Ovary (tissue), 9 donors: ENCODE measurements around the gene CDKAL1. TPM values are rescaled to one million over a fixed set of nuclear protein-coding genes. Genes with fewer than 3 reads are reported as not detected.

ENCODE experiments used
- DNase-seq, 5 donors: peaks; one replicate each; pipeline ENCODE4 v3.0.0-alpha.2; 2019 to 2020
- H3K27ac ChIP-seq, 2 donors: fragments of 200-600 bp; one replicate each; pipeline versions ENCODE4 v1.5.1 to v1.8.0; 2019 to 2022
- H3K27me3 ChIP-seq: fragments of 200-600 bp; one replicate; pipeline ENCODE4 v1.8.0; 2022
- H3K36me3 ChIP-seq: fragments of 200-600 bp; sonication (generic); one replicate; pipeline ENCODE4 v1.5.1; 2019
- H3K4me1 ChIP-seq: one replicate; pipeline ENCODE4 v1.8.1; 2013; ENCODE audit warnings: mild to moderate bottlenecking, moderate library complexity; ENCODE audit not compliant: insufficient read depth
- H3K4me3 ChIP-seq: fragments of 200-600 bp; sonication (generic); one replicate; pipeline ENCODE4 v1.5.1; 2017
- H3K9me3 ChIP-seq, 2 donors: fragments of 200-600 bp in 1 of 2; sonication (generic) in 1 of 2; one replicate each; pipeline versions ENCODE4 v1.5.1 to v1.8.1; 2013 to 2019; ENCODE audit warnings: mild to moderate bottlenecking in 1 of 2, moderate library complexity in 1 of 2
- EP300 ChIP-seq: sonication (generic); formaldehyde crosslinking; IDR thresholded peaks from one replicate; pipeline ENCODE4 v1.6.1; 2017; ENCODE audit warnings: antibody characterized with exemption
- POLR2A ChIP-seq: fragments of 450-650 bp; IDR thresholded peaks from one replicate; pipeline ENCODE4 v1.6.1; 2017; ENCODE audit warnings: antibody characterized with exemption, mild to moderate bottlenecking, moderate library complexity
- WGBS, 3 donors: extraction: QIAGEN DNeasy Blood & Tissue Kit in 1 of 3; methylation state at CpG; one replicate each; pipeline versions ENCODE4 v1.1.5 to v1.1.7; 2013 to 2017; 5-methylcytosine and 5-hydroxymethylcytosine counted together
- intact Hi-C, 4 donors: fragments of 100-400 bp; cut with DNase I; formaldehyde crosslinking; loops; one replicate each; pipeline versions ENCODE4 v1.11.0 to v1.15.1; 2022 to 2023
- polyA plus RNA-seq, 2 donors: library from polyadenylated mRNA; stranded (reverse); fragments of 200-250 nt in 1 of 2; fragments of 350-450 nt in 1 of 2; fragmentation: Illumina TruSeq in 1 of 2; extraction: RNeasy Lipid Tissue Mini Kit (QIAGEN cat#74804) in 1 of 2; gene quantifications; one replicate each; pipeline ENCODE4 v1.2.3, GENCODE V29; 2013 to 2014
- total RNA-seq, 7 donors: library from RNA; depleted of rRNA in 2 of 7; stranded (reverse); fragments of >200 nt in 2 of 7; fragmentation: NEBNext Ultra II Directional in 3 of 7; extraction: Animal tissue kit (Norgen Biotek cat#: 25700) in 3 of 7; gene quantifications; one replicate each; pipeline versions ENCODE4 v1.1.0 to v1.2.4, GENCODE V29; 2016 to 2023
- TF ChIP-seq, protein P1 (sequence below), 3 donors: fragments of 450-650 bp in 2 of 3; fragments of 200-600 bp in 1 of 3; IDR thresholded peaks; one replicate each; pipeline versions ENCODE4 v1.5.1 to v1.8.0; 2016 to 2022; ENCODE audit warnings: antibody characterized with exemption in 3 of 3, mild to moderate bottlenecking in 1 of 3
- donor health status: DM: no; HTN: no; CAD: no; lungs with moderate emphysema.
- donor health status: DM: no; HTN: no; CAD: no.
- donor health status: Bipolar disorder and iron deficiency.
- donor health status: DM: yes; HTN: yes; CAD: no.
- donor health status: DM: no; HTN: no; CAD: no.
- donor health status: DM: yes; HTN: yes; CAD: no.

CDKAL1 gene
- total and polyA plus RNA-seq, 9 donors, result 6.8 to 21.3 (median 18.9) TPM

DNA sequence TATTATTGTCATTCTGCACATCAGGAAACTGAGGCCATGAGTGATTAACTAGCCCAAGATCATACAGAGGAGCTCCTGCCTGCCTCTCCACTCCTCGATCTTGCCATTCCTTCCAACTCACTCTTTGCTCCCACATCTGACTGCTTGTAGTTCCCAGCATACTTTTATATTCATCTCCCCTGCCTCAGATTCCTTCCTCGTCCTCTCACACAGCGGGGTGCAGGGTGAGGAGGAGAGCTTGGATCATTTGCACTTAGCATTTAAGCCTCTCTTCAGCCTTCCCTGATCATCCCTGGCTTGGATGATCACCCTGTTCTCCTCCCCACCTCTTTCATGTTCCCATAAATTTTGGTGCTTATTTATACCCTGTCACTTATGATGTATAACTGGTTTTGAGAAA lies 544.2 kb downstream of the CDKAL1 start:
- H3K4me1 ChIP-seq, result peaks cover 6% of the 10 kb centered on the region
- no peak for DNase-seq
- H3K27me3 ChIP-seq, result no peaks in the 10 kb centered on the region
- 93 to 94% (median 93%) methylated on average over 3 of the region's 3 CpGs for WGBS, 3 donors
- H3K27ac ChIP-seq, result no peak overlapping the region
- H3K4me3 ChIP-seq, result no peak overlapping the region
- intact Hi-C loops, result no loop called here
- H3K9me3 ChIP-seq, result no peaks in the 10 kb centered on the region
- TF ChIP-seq EP300 (no peak), POLR2A (no peak)
- TF ChIP-seq, protein P1, sequence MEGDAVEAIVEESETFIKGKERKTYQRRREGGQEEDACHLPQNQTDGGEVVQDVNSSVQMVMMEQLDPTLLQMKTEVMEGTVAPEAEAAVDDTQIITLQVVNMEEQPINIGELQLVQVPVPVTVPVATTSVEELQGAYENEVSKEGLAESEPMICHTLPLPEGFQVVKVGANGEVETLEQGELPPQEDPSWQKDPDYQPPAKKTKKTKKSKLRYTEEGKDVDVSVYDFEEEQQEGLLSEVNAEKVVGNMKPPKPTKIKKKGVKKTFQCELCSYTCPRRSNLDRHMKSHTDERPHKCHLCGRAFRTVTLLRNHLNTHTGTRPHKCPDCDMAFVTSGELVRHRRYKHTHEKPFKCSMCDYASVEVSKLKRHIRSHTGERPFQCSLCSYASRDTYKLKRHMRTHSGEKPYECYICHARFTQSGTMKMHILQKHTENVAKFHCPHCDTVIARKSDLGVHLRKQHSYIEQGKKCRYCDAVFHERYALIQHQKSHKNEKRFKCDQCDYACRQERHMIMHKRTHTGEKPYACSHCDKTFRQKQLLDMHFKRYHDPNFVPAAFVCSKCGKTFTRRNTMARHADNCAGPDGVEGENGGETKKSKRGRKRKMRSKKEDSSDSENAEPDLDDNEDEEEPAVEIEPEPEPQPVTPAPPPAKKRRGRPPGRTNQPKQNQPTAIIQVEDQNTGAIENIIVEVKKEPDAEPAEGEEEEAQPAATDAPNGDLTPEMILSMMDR (IDR thresholded peaks at IDR 0.05), result no peak
- no peaks in the 10 kb centered on the region for H3K36me3 ChIP-seq

- intact Hi-C loops, result no loop called here
These were observed 545.3 kb downstream of the CDKAL1 start for GRCh38 chr6:21079468-21080048.

DNA sequence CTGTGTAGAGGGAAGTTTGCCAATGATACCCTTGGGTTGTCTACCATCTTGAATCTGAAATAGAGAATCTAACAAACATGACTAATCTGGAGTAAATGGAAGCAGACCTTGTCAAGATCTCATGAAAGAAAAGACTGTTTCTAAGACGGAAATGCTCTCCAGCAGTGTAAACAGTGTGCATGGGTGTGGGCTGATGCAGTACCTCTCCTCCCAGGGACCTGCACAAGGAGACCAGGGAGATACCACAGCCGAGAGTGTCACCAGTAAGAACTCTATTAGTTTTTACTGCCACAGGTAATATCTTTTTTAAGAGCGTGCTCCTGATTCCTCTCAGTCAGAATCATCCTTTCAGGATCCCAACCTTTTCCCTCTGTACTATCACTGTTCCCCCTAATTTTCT lies 546.0 kb downstream of the CDKAL1 start:
- Histone ChIP-seq H3K4me1 (peaks cover 6% of the 10 kb centered on the region), H3K27ac (no peak overlapping the region), H3K27me3 (no peaks in the 10 kb centered on the region), H3K4me3 (no peak overlapping the region), H3K36me3 (no peaks in the 10 kb centered on the region), H3K9me3 (no peaks in the 10 kb centered on the region)
- 89 to 97% (median 96%) methylated on average over 3 of the region's 3 CpGs for WGBS, 3 donors
- DNase-seq, result no peak
- no peak for TF ChIP-seq EP300
- TF ChIP-seq POLR2A, result no peak
- TF ChIP-seq, protein P1 (IDR thresholded peaks at IDR 0.05), result no peak
- intact Hi-C loops, result no loop called here

More at GRCh38 chr6:21079468-21080048, 545.3 kb downstream of the CDKAL1 start:
- Histone ChIP-seq H3K4me3 (no peak overlapping the region), H3K27me3 (no peaks in the 10 kb centered on the region), H3K9me3 (no peaks in the 10 kb centered on the region), H3K4me1 (peaks cover 6% of the 10 kb centered on the region), H3K36me3 (no peaks in the 10 kb centered on the region), H3K27ac (no peak overlapping the region)
- 42 to 46% (median 43%) methylated on average over 2 of the region's 2 CpGs for WGBS, 3 donors
- TF ChIP-seq EP300, result no peak
- no peak for TF ChIP-seq POLR2A
- TF ChIP-seq, protein P1 (IDR thresholded peaks at IDR 0.05), result no peak
- no peak for DNase-seq

- TF ChIP-seq EP300, result no peak
- TF ChIP-seq, protein P1 (IDR thresholded peaks at IDR 0.05), result no peak
- no peak for TF ChIP-seq POLR2A
- peaks cover 6% of the 10 kb centered on the region for H3K4me1 ChIP-seq
- H3K36me3 ChIP-seq, result no peaks in the 10 kb centered on the region
- intact Hi-C loops, result no loop called here
- no peaks in the 10 kb centered on the region for H3K9me3 ChIP-seq
- DNase-seq, result no peak
- H3K27ac ChIP-seq, result no peak overlapping the region
- no peak overlapping the region for H3K4me3 ChIP-seq
- no peaks in the 10 kb centered on the region for H3K27me3 ChIP-seq
These were observed 547.8 kb downstream of the CDKAL1 start for GRCh38 chr6:21082091-21082490.
